ENCODE data around the gene RASSF5. TPM values are rescaled to one million over a fixed set of nuclear protein-coding genes. Genes with fewer than 3 reads are reported as not detected.

The RASSF5 gene
- total and polyA plus RNA-seq, 4 donors, result 4.8 to 10.0 (median 5.5) TPM

- no peak for DNase-seq (ENCODE audit: low spot score)
- Histone ChIP-seq H3K9me3 (ENCODE audit: control insufficient read depth in 4 of 4, low read length in 3 of 4) (no peaks in the 10 kb centered on the region), H3K4me1 (ENCODE audit: control insufficient read depth in 4 of 4, insufficient read depth in 4 of 4, low read length in 3 of 4) (peaks cover 1 to 31% (median 8%) of the 10 kb centered on the region in 4 donors), H3K36me3 (ENCODE audit: control insufficient read depth in 4 of 4, insufficient read depth in 3 of 4, low read depth in 1 of 4, low read length in 3 of 4) (no peaks in the 10 kb centered on the region), H3K9ac (ENCODE audit: low read depth in 1 of 2, low read length in 2 of 2) (no peak overlapping the region), H3K27ac (ENCODE audit: low read depth in 1 of 2, low read length in 2 of 2) (peak overlapping the region; percentile 10 to 82), H3K4me3 (ENCODE audit: low read depth in 1 of 3, low read length in 3 of 3) (no peak overlapping the region), H3K27me3 (ENCODE audit: control insufficient read depth in 4 of 4, insufficient read depth in 4 of 4, low read length in 3 of 4) (no peaks in the 10 kb centered on the region)
- TF ChIP-seq ATF3 (IDR thresholded peaks at IDR 0.05) (no peak), TAF1 (conservative IDR thresholded peaks at IDR 0.05) (no peak), EGR1 (IDR thresholded peaks at IDR 0.05; ENCODE audit: low read depth in 2 of 2) (no peak), FOXA2 (IDR thresholded peaks at IDR 0.05) (no peak)
- 96% methylated on average over 4 of the region's 4 CpGs for WGBS
These were observed 70.3 kb downstream of the RASSF5 start for GRCh38 chr1:206577626-206578025.

- peak overlapping the region; percentile 63 to 65 for H3K27ac ChIP-seq (ENCODE audit: low read depth in 1 of 2, low read length in 2 of 2)
These were observed 71.0 kb downstream of the RASSF5 start for GRCh38 chr1:206578068-206578977.

GRCh38 chr1:206578978-206579374 is 71.6 kb downstream of the RASSF5 start:
- TF ChIP-seq RXRA (IDR thresholded peaks at IDR 0.05), result no peak
- Histone ChIP-seq H3K9me3 (ENCODE audit: control insufficient read depth in 4 of 4, low read length in 3 of 4) (no peaks in the 10 kb centered on the region), H3K4me1 (ENCODE audit: control insufficient read depth in 4 of 4, insufficient read depth in 4 of 4, low read length in 3 of 4) (peaks cover 1 to 30% (median 8%) of the 10 kb centered on the region in 4 donors), H3K36me3 (ENCODE audit: control insufficient read depth in 4 of 4, insufficient read depth in 3 of 4, low read depth in 1 of 4, low read length in 3 of 4) (peaks cover 0 to 2% (median under 1%) of the 10 kb centered on the region in 4 donors), H3K27me3 (ENCODE audit: control insufficient read depth in 4 of 4, insufficient read depth in 4 of 4, low read length in 3 of 4) (no peaks in the 10 kb centered on the region), H3K4me3 (ENCODE audit: low read depth in 1 of 3, low read length in 3 of 3) (no peak overlapping the region), H3K9ac (ENCODE audit: low read depth in 1 of 2, low read length in 2 of 2) (no peak overlapping the region), H3K27ac (ENCODE audit: low read depth in 1 of 2, low read length in 2 of 2) (peak overlapping the region; percentile 63 to 75)
- WGBS, result 91% methylated on average over 4 of the region's 4 CpGs
- DNase-seq (ENCODE audit: low spot score), result no peak

More at GRCh38 chr1:206578068-206578977, 71.0 kb downstream of the RASSF5 start:
- DNase-seq (ENCODE audit: low spot score), result no peak
- no peak overlapping the region for H3K9ac ChIP-seq (ENCODE audit: low read depth in 1 of 2, low read length in 2 of 2)
- H3K4me3 ChIP-seq (ENCODE audit: low read depth in 1 of 3, low read length in 3 of 3), result no peak overlapping the region
- no peaks in the 10 kb centered on the region for H3K36me3 ChIP-seq (ENCODE audit: control insufficient read depth in 4 of 4, insufficient read depth in 3 of 4, low read depth in 1 of 4, low read length in 3 of 4)
- no peak for TF ChIP-seq JUND (IDR thresholded peaks at IDR 0.05)
- no peak for TF ChIP-seq FOXA2 (IDR thresholded peaks at IDR 0.05)
- no peak for TF ChIP-seq HNF4G (IDR thresholded peaks at IDR 0.05)
- no peak for TF ChIP-seq TAF1 (conservative IDR thresholded peaks at IDR 0.05)
- no peak for TF ChIP-seq RAD21 (IDR thresholded peaks at IDR 0.05)
- TF ChIP-seq ZBTB33 (IDR thresholded peaks at IDR 0.05), result no peak
- no peak for TF ChIP-seq NR2F2 (IDR thresholded peaks at IDR 0.05)
- no peak for TF ChIP-seq ATF3 (IDR thresholded peaks at IDR 0.05)
- no peak for TF ChIP-seq MAX (IDR thresholded peaks at IDR 0.05)
- H3K4me1 ChIP-seq (ENCODE audit: control insufficient read depth in 4 of 4, insufficient read depth in 4 of 4, low read length in 3 of 4), result peaks cover 1 to 31% (median 8%) of the 10 kb centered on the region in 4 donors
- H3K27me3 ChIP-seq (ENCODE audit: control insufficient read depth in 4 of 4, insufficient read depth in 4 of 4, low read length in 3 of 4), result no peaks in the 10 kb centered on the region
- H3K9me3 ChIP-seq (ENCODE audit: control insufficient read depth in 4 of 4, low read length in 3 of 4), result no peaks in the 10 kb centered on the region
- WGBS, result 80% methylated on average over 10 of the region's 10 CpGs
